K562 (cell line): ENCODE measurements around the gene SERF2. TPM values are rescaled to one million over a fixed set of nuclear protein-coding genes. Genes with fewer than 3 reads are reported as not detected.

ENCODE experiments used
- ATAC-seq: fragments of 200-7000 bp; cut with Tn5 transposase; 3 replicates; pipeline ENCODE4 v1.9.1; 2020; ENCODE audit warnings: moderate library complexity
- BruUV-seq: library from RNA; stranded (reverse); fragments of 400-500 nt; replicated peaks from 2 replicates; lab custom pipeline; 2021; lab: Mats Ljungman, UMichigan
- CTCF ChIA-PET: fragments of 300-600 bp; formaldehyde crosslinking; extraction: SDS; loops from one replicate; lab custom pipeline; 2021; ENCODE audit warnings: low intra/inter-chr PET ratio; lab: Yijun Ruan, JAX
- POLR2A ChIA-PET: fragments of 300-600, 350-650 bp; sonication (Branson Sonifier 250); formaldehyde crosslinking; extraction: SDS; loops from one replicate; lab custom pipeline; 2021; ENCODE audit warnings: antibody characterized with exemption, inconsistent platforms; lab: Yijun Ruan, JAX
- DNase-seq, 4 experiments: peaks; one replicate each; pipeline versions ENCODE4 v3.0.0 to v3.0.0-alpha.2; 2011 to 2018; ENCODE audit warnings: low spot score in 3 of 4, mixed read lengths in 3 of 4; ENCODE audit errors: extremely low read depth in 1 of 4
- FAIRE-seq: peaks from 2 replicates; lab custom pipeline; 2011; peaks lifted over from hg19 to GRCh38; lab: Jason Lieb, UNC
- H2AFZ ChIP-seq: 2 replicates; pipeline ENCODE4 v1.6.0; 2011; ENCODE audit warnings: low read depth, low read length, control low read depth, inconsistent platforms
- H3K27ac ChIP-seq: fragments of 200-600 bp; 3 replicates; pipeline ENCODE4 v1.8.0; 2011; ENCODE audit warnings: low read depth, mild to moderate bottlenecking, control low read depth, inconsistent platforms, low read length, moderate library complexity, mixed read lengths; ENCODE audit errors: extremely low read depth
- H3K27me3 ChIP-seq, 2 experiments: fragments of 300-600 bp in 1 of 2; 2 replicates in 1 of 2; 3 replicates in 1 of 2; pipeline versions ENCODE4 v1.6.0 to v1.8.0; 2011; ENCODE audit warnings: inconsistent platforms in 2 of 2, low read length in 2 of 2, mild to moderate bottlenecking in 1 of 2, mixed read lengths in 1 of 2, moderate library complexity in 1 of 2; ENCODE audit not compliant: control insufficient read depth in 2 of 2, insufficient read depth in 2 of 2
- H3K36me3 ChIP-seq: fragments of 300-600 bp; 3 replicates; pipeline ENCODE4 v1.8.0; 2011; ENCODE audit warnings: mild to moderate bottlenecking, low read length, inconsistent platforms; ENCODE audit not compliant: control insufficient read depth, insufficient read depth
- H3K4me1 ChIP-seq, 2 experiments: fragments of 200-600 bp in 1 of 2; replicated peaks in 1 of 2; 2 replicates in 1 of 2; 3 replicates in 1 of 2; pipeline versions ENCODE4 v1.5.1 to v1.8.0; 2011; ENCODE audit warnings: inconsistent platforms in 2 of 2, low read length in 2 of 2, mild to moderate bottlenecking in 1 of 2, mixed read lengths in 1 of 2, moderate library complexity in 1 of 2; ENCODE audit not compliant: control insufficient read depth in 2 of 2, insufficient read depth in 2 of 2
- H3K4me2 ChIP-seq: 2 replicates; pipeline ENCODE4 v1.6.1; 2011; ENCODE audit warnings: low read length, control low read depth, inconsistent platforms, mixed read lengths; ENCODE audit not compliant: insufficient read depth
- H3K4me3 ChIP-seq: fragments of 200-600 bp; sonication (generic), shearing (Covaris generic); 2 replicates; pipeline ENCODE4 v1.5.1; 2016; ENCODE audit warnings: control low read depth, inconsistent platforms
- H3K79me2 ChIP-seq: fragments of 200-600 bp; 3 replicates; pipeline ENCODE4 v1.8.0; 2011; ENCODE audit warnings: low read length, inconsistent platforms; ENCODE audit not compliant: control insufficient read depth, insufficient read depth
- H3K9ac ChIP-seq, 2 experiments: 2 replicates each; pipeline versions ENCODE4 v1.6.0 to v1.6.1; 2011; ENCODE audit warnings: low read depth in 2 of 2, low read length in 2 of 2, control low read depth in 1 of 2, inconsistent platforms in 1 of 2, mild to moderate bottlenecking in 1 of 2, mixed read lengths in 1 of 2; ENCODE audit not compliant: insufficient read depth in 1 of 2
- H3K9me1 ChIP-seq: one replicate; pipeline ENCODE4 v1.6.0; 2011; ENCODE audit warnings: inconsistent platforms, mild to moderate bottlenecking, low read length, moderate library complexity; ENCODE audit not compliant: control insufficient read depth, insufficient read depth
- H3K9me3 ChIP-seq: replicated peaks from 2 replicates; pipeline ENCODE4 v1.5.1; 2011; ENCODE audit warnings: low read depth, low read length, inconsistent platforms; ENCODE audit not compliant: control insufficient read depth, insufficient read depth
- H4K20me1 ChIP-seq: replicated peaks from 2 replicates; pipeline ENCODE4 v1.6.1; 2011; ENCODE audit warnings: low read length, inconsistent platforms, mixed read lengths; ENCODE audit not compliant: control insufficient read depth, insufficient read depth
- CAMTA2 ChIP-seq: fragments of 250-450 bp; sonication (Bioruptor Pico); conservative IDR thresholded peaks from 2 replicates; pipeline ENCODE4 v1.5.1; 2022
- CEBPB ChIP-seq: fragments of 450-650 bp; IDR thresholded peaks from 2 replicates; pipeline ENCODE4 v1.6.1; 2016; ENCODE audit warnings: missing genetic modification characterization, missing compliant biosample characterization
- CHCHD3 ChIP-seq: fragments of 250-450 bp; sonication (Bioruptor Pico); IDR thresholded peaks from 2 replicates; pipeline ENCODE4 v2.1.2; 2022; ENCODE audit warnings: mild to moderate bottlenecking
- GABPB2 ChIP-seq: fragments of 250-450 bp; sonication (Bioruptor Pico); conservative IDR thresholded peaks from 2 replicates; pipeline ENCODE4 v1.5.1; 2021; ENCODE audit warnings: mild to moderate bottlenecking
- HNRNPLL ChIP-seq: fragments of 200-400 bp; formaldehyde crosslinking; IDR thresholded peaks from 2 replicates; pipeline ENCODE4 v1.6.1; 2017; ENCODE audit warnings: low read length, low read depth, mild to moderate bottlenecking; ENCODE audit not compliant: poor library complexity, severe bottlenecking
- JUNB ChIP-seq: fragments of 450-650 bp; formaldehyde crosslinking; conservative IDR thresholded peaks from 2 replicates; pipeline ENCODE4 v1.4.0; 2020; ENCODE audit warnings: mild to moderate bottlenecking
- POLR2AphosphoS2 ChIP-seq: IDR thresholded peaks from 2 replicates; pipeline ENCODE4 v1.6.1; 2012; ENCODE audit warnings: low read length, improper control_type of control experiment
- POLR2G ChIP-seq: fragments of 200-400 bp; formaldehyde crosslinking; IDR thresholded peaks from 2 replicates; pipeline ENCODE4 v1.6.1; 2017; ENCODE audit warnings: low read depth, mild to moderate bottlenecking, antibody characterized with exemption, low read length, moderate library complexity
- PTRF ChIP-seq: fragments of 450-650 bp; IDR thresholded peaks from 2 replicates; pipeline ENCODE4 v1.6.1; 2016; ENCODE audit warnings: mild to moderate bottlenecking, missing genetic modification characterization, missing compliant biosample characterization
- RBFOX2 ChIP-seq: fragments of 200-400 bp; formaldehyde crosslinking; IDR thresholded peaks from 2 replicates; pipeline ENCODE4 v1.6.1; 2017; ENCODE audit warnings: low read depth, mild to moderate bottlenecking, low read length, moderate library complexity
- STAG1 ChIP-seq: sonication (generic); formaldehyde crosslinking; IDR thresholded peaks from 2 replicates; pipeline ENCODE4 v1.5.0; 2020; ENCODE audit warnings: missing genetic modification reagents, borderline replicate concordance
- SUPT5H ChIP-seq: fragments of 450-650 bp; IDR thresholded peaks from 2 replicates; pipeline ENCODE4 v1.6.1; 2016
- TAF15 ChIP-seq: fragments of 200-400 bp; formaldehyde crosslinking; IDR thresholded peaks from 2 replicates; pipeline ENCODE4 v1.6.1; 2017; ENCODE audit warnings: mild to moderate bottlenecking, low read depth, low read length, moderate library complexity
- WGBS: fragments of 100-300 bp; shearing (Covaris generic); methylation state at CpG from one replicate; pipeline ENCODE4 v1.1.6; 2016; ENCODE audit warnings: low coverage, mixed read lengths; ENCODE audit not compliant: insufficient coverage; ENCODE audit errors: missing lambda C conversion rate; 5-methylcytosine and 5-hydroxymethylcytosine counted together
- in situ Hi-C: fragments of 300-500 bp; cut with MboI; formaldehyde crosslinking; loops from 4 replicates; pipeline ENCODE4 v1.15.0; 2018; ENCODE audit warnings: inconsistent platforms, mixed read lengths
- intact Hi-C: fragments of 100-400 bp; cut with micrococcal nuclease; formaldehyde crosslinking; loops from 2 replicates; pipeline ENCODE4 v1.14.2; 2022
- polyA plus RNA-seq, 8 experiments: library from polyadenylated mRNA; depleted of rRNA in 4 of 8; stranded (reverse) in 5 of 8; unstranded in 3 of 8; fragments of >200 nt; fragmentation: Nextera tagmentation in 2 of 8; fragmentation: Illumina TruSeq in 1 of 8; extraction: Ambion mirVana in 2 of 8; extraction: Trizol in 1 of 8; gene quantifications; 2 replicates each; pipeline versions ENCODE4 v1.2.1 to v1.2.3, GENCODE V29; 2011 to 2014; ENCODE audit warnings: inconsistent platforms in 1 of 8, missing spikeins in 1 of 8
- total RNA-seq, 7 experiments: library from RNA; depleted of rRNA in 6 of 7; stranded (reverse); fragments of >200 nt in 6 of 7; fragmentation: Illumina TruSeq in 2 of 7; extraction: Trizol in 2 of 7; gene quantifications; 2 replicates each; pipeline versions ENCODE4 v1.2.1 to v1.2.3, GENCODE V29; 2011 to 2021; ENCODE audit warnings: low replicate concordance in 1 of 7
- TF ChIP-seq, protein P1 (sequence below), 2 experiments: fragments of 450-650 bp; IDR thresholded peaks; 2 replicates each; pipeline ENCODE4 v1.6.1; 2016
- TF ChIP-seq, protein P2 (sequence below): sonication (generic); formaldehyde crosslinking; IDR thresholded peaks from 2 replicates; pipeline ENCODE4 v1.8.1; 2023; ENCODE audit warnings: mild to moderate bottlenecking, missing genetic modification reagents

Gene SERF2
- total and polyA plus RNA-seq, 9 of the 15 experiments (the other 6 are each of a cell fraction or from before 2014, with no cell fraction given), result 497 to 3,360 (median 867) TPM

DNA sequence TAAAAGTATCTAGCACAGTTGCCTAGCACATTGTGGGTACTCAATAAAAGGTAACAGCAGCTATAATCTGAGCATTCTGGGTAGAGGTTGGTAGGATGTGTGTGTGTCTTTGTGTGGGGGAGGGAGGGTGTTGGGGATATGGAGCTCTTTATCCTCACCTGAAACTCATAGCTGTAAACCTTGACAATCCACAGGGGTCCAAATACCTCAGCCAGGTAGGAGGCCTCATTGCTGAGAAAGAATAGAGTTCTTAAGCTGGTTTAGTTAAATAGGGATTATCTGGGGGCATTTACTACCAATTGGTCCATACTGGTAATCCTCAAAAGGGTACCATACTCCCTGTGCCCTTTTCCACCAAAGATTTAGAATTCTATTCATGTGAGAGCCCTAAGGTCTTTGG, 3.9 kb downstream of the SERF2 start:
- Histone ChIP-seq H2AFZ (no peak overlapping the region), H4K20me1 (peaks cover 17% of the 10 kb centered on the region; the same call in 1 of the 2 replicates), H3K9me3 (no peaks in the 10 kb centered on the region), H3K9me1 (peaks cover 17% of the 10 kb centered on the region), H3K4me1 (peaks cover 44 to 48% of the 10 kb centered on the region in 2 experiments), H3K27me3 (no peaks in the 10 kb centered on the region), H3K36me3 (peaks cover 66% of the 10 kb centered on the region), H3K4me2 (no peak overlapping the region), H3K27ac (no peak overlapping the region), H3K79me2 (peaks cover 42% of the 10 kb centered on the region), H3K9ac (no peak overlapping the region), H3K4me3 (no peak overlapping the region)
- FAIRE-seq (no peak), DNase-seq (no peak), ATAC-seq (no peak)
- ChIA-PET CTCF (no interaction called here), POLR2A (interaction anchor here (0.7 to 4.5 kb wide), 7 partner anchors 8 to 35 kb away, joined by 3 to 26 read pairs (median 5); partner anchors contain the start of gene MFAP1)
- in situ Hi-C loops (no loop called here), intact Hi-C loops (no loop called here)
- no TSS peak for BruUV-seq
- TF ChIP-seq RBFOX2 (0 out of 2 replicates have a peak, but pooled peaks have one; percentile 15), CEBPB (tag) (no peak), POLR2G (0 out of 2 replicates have a peak, but pooled peaks have one; percentile 32)

DNA sequence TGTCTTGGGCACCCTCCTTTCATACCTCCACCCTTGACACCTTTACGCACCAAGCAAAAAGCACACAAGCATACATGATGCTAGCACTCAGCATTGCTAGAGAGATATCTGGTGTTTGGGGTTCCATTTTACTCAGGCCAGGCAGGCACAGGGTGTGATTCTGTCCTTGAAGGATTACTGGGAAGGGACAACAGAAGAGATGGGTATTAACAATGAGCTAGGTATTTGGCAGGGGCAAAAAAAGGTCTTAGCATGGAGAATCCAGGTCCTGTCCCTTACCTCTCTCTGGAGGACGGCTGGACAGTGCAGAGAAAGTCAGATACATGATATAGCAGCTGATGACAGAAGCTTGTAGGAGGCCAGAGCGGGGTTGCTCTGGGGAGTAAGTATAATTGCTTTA, 4.4 kb downstream of the SERF2 start:
- Histone ChIP-seq H3K79me2 (peaks cover 48% of the 10 kb centered on the region), H3K9me1 (peaks cover 17% of the 10 kb centered on the region), H3K27me3 (no peaks in the 10 kb centered on the region), H3K9me3 (no peaks in the 10 kb centered on the region), H2AFZ (no peak overlapping the region), H3K9ac (no peak overlapping the region), H3K4me3 (no peak overlapping the region), H3K4me2 (no peak overlapping the region), H3K27ac (no peak overlapping the region), H4K20me1 (peaks cover 17% of the 10 kb centered on the region; the same call in 1 of the 2 replicates), H3K36me3 (peaks cover 72% of the 10 kb centered on the region), H3K4me1 (peaks cover 39 to 45% of the 10 kb centered on the region in 2 experiments)
- DNase-seq (no peak), ATAC-seq (no peak), FAIRE-seq (no peak)
- POLR2A ChIA-PET, result interaction anchor here (1.5 to 4.5 kb wide), 7 partner anchors 8 to 27 kb away, joined by 3 to 26 read pairs (median 10); partner anchors contain the start of gene MFAP1
- WGBS, result 62% methylated on average over 3 of the region's 3 CpGs
- intact Hi-C loops (no loop called here), in situ Hi-C loops (no loop called here)
- CTCF ChIA-PET, result interaction anchor here (0.6 kb wide), 1 partner anchor 9 kb away, joined by 3 read pairs; no protein-coding TSS in a partner anchor
- no TSS peak for BruUV-seq
- TF ChIP-seq SUPT5H (peak; percentile 39), GABPB2 (CRISPR knock-in tag) (no peak), JUNB (CRISPR knock-in tag) (no peak), CHCHD3 (no peak), HNRNPLL (no peak), TAF15 (no peak), POLR2AphosphoS2 (peak; percentile 93), STAG1 (no peak), CAMTA2 (CRISPR knock-in tag) (no peak), PTRF (tag) (no peak)
- TF ChIP-seq, protein P1, sequence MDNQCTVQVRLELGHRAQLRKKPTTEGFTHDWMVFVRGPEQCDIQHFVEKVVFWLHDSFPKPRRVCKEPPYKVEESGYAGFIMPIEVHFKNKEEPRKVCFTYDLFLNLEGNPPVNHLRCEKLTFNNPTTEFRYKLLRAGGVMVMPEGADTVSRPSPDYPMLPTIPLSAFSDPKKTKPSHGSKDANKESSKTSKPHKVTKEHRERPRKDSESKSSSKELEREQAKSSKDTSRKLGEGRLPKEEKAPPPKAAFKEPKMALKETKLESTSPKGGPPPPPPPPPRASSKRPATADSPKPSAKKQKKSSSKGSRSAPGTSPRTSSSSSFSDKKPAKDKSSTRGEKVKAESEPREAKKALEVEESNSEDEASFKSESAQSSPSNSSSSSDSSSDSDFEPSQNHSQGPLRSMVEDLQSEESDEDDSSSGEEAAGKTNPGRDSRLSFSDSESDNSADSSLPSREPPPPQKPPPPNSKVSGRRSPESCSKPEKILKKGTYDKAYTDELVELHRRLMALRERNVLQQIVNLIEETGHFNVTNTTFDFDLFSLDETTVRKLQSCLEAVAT (IDR thresholded peaks at IDR 0.05), result no peak
- TF ChIP-seq, protein P2, sequence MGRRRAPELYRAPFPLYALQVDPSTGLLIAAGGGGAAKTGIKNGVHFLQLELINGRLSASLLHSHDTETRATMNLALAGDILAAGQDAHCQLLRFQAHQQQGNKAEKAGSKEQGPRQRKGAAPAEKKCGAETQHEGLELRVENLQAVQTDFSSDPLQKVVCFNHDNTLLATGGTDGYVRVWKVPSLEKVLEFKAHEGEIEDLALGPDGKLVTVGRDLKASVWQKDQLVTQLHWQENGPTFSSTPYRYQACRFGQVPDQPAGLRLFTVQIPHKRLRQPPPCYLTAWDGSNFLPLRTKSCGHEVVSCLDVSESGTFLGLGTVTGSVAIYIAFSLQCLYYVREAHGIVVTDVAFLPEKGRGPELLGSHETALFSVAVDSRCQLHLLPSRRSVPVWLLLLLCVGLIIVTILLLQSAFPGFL (CRISPR knock-in tag), result no peak
